K562 treated with DMSO at 1 percent for 24 hours (cell line): ENCODE measurements around the gene POMP. TPM values are rescaled to one million over a fixed set of nuclear protein-coding genes. Genes with fewer than 3 reads are reported as not detected.

Source experiments
- total RNA-seq: library from RNA; unstranded; fragments of 300-600 nt; gene quantifications from 2 replicates; pipeline ENCODE4 v1.2.3, GENCODE V29; 2022; ENCODE audit warnings: low read depth; ENCODE audit not compliant: insufficient read depth

The POMP gene, protein sequence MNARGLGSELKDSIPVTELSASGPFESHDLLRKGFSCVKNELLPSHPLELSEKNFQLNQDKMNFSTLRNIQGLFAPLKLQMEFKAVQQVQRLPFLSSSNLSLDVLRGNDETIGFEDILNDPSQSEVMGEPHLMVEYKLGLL
- 47.1 and 57.8 TPM in 2 replicates for total RNA-seq

DNA sequence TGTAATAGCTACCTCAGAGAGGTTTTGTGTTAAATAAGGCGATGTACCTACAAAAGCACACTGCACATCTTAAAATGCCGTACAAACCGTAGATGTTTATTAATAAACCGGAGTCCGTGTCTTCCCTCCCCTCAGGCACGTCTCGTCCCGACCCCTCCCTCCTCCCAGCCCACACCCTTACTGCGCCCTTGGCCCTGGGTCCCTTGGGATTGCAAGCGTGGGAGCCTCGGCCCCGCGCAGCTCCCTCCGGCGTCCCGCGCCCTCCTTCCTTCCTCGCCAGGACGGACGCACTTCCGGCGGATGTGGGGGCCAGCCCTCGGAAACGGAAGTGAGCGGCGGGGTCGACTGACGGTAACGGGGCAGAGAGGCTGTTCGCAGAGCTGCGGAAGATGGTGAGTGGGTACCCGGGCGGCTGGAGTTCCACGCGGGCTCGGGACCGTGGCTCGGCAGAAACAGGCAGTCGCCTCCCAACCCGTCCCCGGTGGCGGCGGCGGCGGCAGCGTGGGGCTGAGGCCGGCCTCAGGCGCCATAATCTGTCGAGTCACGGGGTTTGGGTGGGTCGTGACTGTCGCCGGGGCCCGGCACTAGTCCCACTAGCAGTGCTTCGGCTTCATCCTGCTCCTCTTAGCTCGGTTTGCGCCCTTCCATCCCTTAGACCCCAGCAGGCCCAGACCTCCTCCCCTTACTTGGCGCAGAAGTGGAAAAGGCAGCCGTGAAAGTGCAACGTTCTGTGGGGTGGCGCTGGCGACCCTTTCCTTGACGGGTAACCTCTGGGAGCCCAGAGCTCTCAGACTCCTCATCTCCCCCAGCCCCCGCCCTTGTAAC lies at the start of gene POMP:
TSS of gene POMP (plus strand) at position 335 of the 825 bp plus-strand sequence. CDS start at position 390, 55 bp downstream.

DNA sequence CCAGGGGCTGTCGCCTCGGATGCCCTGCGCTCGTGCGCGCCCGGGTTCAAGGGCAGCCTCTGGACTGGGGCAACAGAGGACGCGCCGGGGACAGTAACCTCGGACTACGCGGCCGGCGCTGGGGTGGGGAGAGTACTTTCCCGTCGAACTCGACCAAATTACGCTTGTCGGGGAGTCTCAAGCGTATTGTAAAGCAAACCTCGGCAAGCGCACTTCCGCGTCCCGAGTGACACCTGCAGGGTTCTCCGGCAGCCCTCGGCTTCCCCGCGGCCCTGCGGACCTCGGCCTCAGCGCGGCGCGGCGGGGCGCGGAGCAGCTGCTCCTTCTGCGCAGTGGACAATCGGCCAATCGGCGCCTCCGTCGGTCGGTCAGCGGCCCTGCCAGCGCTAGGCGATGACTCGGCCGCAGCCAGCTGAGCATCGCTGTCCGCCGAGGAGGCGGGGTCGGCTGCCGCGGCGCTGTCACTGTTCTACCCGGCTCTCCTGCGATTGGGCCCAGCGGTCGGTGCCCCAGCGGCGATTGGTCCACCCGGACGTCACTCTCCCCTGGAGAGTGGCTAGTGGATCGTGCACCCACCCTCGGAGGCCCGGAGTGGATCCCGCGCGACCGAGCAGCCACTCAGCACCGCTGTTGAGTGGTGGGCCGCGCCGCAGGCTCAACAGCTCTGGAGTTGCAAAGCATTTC lies 59.8 kb downstream of the POMP start, which contains the start of gene SLC46A3:
TSS of gene SLC46A3 (minus strand) at position 428 of the 684 bp plus-strand sequence. CDS start 972 bp downstream, outside the sequence.

Other genes with a start within 250 kb of the POMP start
- 0.29 and 0.47 TPM in 2 replicates for gene FLT1, start 164.0 kb upstream of the POMP start, total RNA-seq
- 2.6 TPM in 2 replicates for gene SLC46A3, start 59.8 kb downstream of the POMP start, total RNA-seq
- gene MTUS2, start 161.2 kb downstream of the POMP start, total RNA-seq, result 0.13 and 0.16 TPM in 2 replicates